NCI-H187 treated with DMSO at 0.1 percent for 48 hours (cell line): ENCODE data around the gene RSAD1.
"Not testable (repeated sequence)": the region's sequence is repeated elsewhere in the genome, so short reads cannot be mapped to it uniquely, and the experiment has no call there.

Experiments used
- DNase-seq: peaks from one replicate; lab custom pipeline; 2025; lab: John Stamatoyannopoulos, UW

RSAD1 gene

DNA sequence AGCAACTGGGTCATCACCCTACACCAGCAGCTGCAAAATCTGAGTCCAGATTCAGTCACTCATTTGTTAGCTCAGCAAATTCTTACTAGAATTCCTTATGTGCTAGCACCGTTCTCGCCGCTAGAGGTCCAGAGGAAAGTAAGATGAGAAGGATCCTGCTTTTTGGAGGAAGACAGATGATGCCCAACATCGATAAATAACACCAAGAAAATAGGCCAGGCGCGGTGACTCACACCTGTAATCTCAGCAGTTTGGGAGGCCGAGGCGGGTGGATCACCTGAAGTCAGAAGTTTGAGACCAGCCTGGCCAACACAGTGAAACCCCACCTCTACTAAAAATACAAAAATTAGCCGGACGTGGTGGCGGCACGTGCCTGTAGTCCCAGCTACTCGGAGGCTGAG, 5.9 kb upstream of the RSAD1 start:
- DNase-seq: not testable (repeated sequence)

DNA sequence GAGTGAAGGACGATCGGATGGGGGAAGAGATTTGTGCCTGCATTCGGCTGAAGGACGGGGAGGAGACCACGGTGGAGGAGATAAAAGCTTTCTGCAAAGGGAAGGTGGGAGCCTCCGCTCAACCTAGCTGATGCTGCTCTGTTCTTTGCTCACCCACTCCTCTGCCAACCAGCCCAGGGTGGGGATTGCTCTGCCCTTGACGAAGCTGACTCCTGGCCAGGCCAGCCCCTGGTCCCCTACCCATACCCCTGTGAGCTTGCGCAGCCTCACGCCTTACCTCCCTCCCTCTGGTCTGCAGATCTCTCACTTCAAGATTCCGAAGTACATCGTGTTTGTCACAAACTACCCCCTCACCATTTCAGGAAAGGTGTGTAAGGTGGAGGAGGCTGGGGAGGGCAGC, 4.8 kb upstream of the RSAD1 start:
- no peak for DNase-seq

- DNase-seq: no peak
These were observed 4.1 kb upstream of the RSAD1 start for GRCh38 chr17:50474523-50474922.

GRCh38 chr17:50475362-50475761, 3.3 kb upstream of the RSAD1 start:
- DNase-seq: no peak

GRCh38 chr17:50475775-50476544, 2.7 kb upstream of the RSAD1 start:
- not testable (repeated sequence) for DNase-seq

DNA sequence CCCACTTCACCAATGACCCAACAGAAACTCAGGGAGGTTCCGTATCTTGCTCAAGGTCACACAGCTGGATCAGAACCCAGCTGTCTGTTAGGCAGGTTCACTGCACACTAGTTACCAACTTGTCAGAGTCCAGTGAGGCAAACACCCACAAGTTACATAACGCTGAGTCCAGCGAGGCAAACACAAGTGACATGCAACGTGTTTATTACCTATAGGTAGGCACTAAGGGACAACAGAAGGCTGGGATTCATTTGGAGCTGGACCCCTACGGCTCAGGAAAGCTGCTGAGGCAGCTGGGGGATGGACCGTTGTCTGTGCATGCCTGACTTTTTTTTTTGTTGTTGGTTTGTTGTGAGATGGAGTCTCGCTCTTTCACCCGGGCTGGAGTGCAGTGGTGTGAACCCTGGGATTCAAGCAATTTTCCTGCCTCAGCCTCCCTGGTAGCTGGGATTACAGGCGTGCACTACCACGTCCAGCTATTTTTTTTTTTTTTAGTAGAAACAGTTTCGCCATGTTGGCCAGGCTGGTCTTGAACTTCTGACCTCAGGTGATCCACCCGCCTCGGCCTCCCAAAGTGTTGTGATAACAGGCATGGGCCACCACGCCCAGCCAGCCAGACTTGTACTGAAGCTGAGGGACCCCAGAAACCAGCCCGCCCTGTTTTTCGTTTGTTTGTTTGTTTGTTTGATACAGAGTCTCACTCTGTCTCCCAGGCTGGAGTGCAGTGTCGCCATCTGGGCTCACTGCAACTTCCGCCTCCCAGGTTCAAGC, 1.9 kb upstream of the RSAD1 start:
- no peak for DNase-seq

GRCh38 chr17:50477976-50478375, 684 bp upstream of the RSAD1 start:
- no peak for DNase-seq

DNA sequence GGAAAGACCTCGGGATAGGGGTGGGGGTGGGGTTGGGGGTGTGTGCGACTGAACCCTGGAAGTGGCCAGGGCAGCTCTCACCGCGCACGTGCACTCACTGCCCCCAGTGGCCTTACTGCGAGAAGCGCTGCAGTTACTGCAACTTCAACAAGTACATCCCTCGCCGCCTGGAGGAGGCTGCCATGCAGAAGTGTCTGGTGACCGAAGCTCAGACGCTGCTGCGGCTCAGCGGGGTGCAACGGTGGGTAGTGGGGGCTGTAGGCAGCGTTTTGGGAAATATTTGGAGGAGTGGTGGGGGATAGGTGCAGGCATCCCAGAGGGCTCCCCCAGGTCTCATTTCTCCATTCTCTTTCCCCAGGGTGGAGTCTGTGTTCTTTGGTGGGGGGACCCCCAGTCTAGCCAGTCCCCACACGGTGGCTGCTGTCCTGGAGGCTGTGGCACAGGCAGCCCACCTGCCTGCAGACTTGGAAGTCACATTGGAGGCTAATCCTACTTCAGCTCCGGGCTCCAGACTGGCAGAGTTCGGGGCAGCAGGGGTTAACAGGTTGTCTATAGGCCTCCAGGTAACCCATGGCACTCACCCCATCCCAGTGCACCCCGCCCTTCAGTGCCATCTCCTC, 972 bp downstream of the RSAD1 start:
- DNase-seq: peak; percentile 19

GRCh38 chr17:50480142-50480764, 1.6 kb downstream of the RSAD1 start:
- no peak for DNase-seq

GRCh38 chr17:50480854-50481490, 2.3 kb downstream of the RSAD1 start:
- DNase-seq: no peak

DNA sequence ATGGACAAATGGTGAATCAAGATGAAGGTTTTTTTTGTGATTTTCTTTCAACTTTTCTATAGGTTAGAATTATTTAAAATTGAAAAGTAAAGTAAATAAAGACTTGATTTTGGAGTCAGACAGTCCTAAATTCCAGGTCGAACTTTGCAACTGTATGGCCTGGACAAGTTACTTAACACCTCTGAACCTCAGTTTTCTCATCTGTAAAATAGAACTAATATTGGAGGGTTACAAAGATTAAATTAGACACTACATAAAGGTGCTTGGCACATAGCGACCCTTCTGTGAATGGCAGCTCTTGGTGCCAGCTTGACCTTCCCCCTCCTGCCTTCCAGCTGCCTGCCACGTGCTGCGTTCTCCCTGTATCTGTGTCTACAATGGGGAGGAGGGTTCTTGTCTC, 3.0 kb downstream of the RSAD1 start:
- DNase-seq: no peak

DNA sequence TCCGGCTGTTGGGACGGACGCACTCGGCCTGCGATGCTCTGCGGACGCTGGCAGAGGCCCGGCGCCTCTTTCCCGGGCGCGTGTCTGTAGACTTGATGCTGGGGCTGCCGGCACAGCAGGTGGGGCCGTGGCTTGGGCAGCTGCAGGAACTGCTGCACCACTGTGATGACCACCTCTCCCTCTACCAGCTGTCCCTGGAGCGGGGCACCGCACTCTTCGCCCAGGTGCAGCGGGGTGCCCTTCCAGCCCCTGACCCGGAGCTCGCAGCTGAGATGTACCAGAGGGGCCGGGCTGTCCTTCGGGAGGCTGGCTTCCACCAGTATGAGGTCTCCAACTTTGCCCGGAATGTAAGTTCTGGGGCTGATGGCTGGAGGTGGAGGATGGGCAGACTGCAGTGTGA, 3.5 kb downstream of the RSAD1 start:
- DNase-seq: no peak

GRCh38 chr17:50482516-50482915, 3.9 kb downstream of the RSAD1 start:
- no peak for DNase-seq

DNA sequence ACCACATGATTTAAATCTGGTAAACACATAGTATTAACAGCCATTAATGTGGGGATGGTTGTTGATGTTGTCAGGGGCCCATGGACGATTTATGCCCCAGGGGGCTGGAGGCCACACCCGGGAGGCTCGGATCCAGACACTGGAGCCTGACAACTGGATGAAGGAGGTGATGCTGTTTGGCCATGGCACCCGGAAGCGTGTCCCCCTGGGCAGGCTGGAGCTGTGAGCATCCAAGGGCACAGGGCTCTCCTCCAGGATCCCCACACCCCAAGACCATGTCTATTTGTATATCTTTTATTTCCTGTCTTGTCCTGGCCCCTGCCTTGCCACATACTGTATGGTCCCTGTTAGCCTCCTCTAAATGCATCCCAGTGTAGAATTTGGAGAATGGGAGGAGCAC, 4.6 kb downstream of the RSAD1 start:
- no peak for DNase-seq

DNA sequence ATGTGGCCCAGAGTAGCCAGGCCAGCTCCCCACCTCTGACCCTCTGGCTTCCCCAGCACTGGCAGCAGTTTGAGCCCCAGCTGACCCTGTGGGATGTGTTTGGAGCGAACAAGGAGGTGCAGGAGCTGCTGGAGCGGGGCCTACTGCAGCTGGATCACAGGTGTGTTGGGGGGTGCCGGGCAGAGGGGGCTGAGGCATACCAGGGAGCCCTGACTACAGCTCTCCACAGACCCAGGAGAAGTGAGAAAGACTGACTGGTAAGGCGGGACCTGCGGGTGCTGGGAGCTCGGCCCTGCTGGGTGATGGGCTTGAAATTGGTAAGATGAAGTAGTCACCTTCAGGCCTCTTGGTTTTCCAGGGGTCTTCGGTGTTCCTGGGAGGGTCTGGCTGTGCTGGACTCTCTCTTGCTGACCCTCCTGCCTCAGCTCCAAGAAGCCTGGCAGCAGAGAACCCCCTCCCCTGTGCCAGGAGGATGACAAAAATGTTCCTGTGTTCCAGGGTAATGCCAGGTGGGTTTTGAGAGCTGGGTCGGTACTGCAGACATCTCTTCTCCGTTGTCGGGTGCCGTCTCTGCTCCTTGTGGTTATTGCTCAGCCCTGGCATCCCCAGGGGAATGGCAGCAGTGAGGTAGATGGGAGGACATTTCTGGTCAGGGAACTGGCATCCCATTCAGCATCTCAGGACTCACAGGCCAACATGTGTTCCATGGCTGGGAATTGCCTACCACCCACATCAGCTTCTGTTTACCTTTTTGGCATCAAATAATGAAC, 5.9 kb downstream of the RSAD1 start:
- no peak for DNase-seq

DNA sequence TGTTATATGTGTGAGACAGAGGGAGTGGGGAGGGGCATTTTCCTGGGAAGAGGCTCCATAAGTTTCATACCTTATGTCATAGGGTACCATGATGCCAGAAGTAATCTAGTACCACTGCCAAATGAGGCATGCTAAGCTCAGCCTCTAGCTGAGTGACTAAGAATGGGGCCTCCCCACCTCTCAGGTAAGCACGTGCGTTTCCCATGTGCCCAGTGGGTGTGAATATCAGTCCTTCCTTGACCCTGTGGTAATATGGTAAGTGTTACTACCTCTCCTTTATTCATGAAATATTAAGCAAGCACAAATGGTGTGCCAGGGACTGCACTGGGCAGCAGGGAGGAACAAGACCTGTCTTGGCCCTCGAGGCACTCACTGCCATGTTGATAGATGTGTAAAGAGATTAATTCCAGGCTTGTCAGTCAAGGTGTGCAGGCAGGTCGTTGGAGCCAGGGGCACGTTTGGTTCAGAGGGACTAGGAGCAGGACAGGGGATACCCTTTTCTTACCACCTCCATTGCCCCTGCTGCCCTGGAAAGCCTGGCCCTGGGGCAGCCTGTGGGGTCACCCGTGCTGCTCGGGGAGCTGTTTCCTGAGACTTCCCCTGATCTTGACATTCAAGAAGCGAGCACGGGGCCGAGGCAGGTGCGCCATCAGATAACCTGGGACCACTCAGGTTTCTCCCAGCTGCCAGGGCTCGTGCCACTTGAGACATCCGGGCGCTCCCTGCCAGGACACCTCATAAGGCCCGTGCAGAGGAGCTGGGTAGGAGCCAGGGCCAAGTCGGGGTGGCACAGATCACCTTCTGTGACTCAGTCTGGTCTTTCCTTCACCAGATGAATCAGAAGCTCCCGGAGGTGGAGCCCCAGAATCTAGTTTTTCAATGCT, 8.8 kb downstream of the RSAD1 start:
- no peak for DNase-seq

GRCh38 chr17:50488880-50489279, 10.2 kb downstream of the RSAD1 start:
- no peak for DNase-seq

DNA sequence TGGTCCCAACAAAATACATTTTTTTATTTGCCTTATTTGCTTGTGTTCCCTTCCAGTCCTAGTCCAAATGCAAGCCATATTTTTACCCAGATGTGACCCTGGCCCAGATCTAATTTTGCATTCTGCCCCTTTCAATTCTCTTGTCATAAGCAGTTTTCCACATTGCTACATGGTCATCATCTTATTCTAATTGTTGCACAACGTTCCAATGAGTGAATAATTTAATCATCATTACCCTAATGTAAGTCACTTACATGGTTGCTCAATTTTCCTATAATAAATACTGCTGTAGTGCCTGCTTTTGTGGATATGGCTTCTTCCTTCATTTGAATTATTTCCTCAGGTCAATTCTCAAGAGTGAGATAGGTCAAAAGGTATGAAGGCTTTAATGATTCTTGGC, 12.8 kb downstream of the RSAD1 start:
- no peak for DNase-seq

GRCh38 chr17:50492214-50492613, 13.6 kb downstream of the RSAD1 start:
- DNase-seq: no peak

DNA sequence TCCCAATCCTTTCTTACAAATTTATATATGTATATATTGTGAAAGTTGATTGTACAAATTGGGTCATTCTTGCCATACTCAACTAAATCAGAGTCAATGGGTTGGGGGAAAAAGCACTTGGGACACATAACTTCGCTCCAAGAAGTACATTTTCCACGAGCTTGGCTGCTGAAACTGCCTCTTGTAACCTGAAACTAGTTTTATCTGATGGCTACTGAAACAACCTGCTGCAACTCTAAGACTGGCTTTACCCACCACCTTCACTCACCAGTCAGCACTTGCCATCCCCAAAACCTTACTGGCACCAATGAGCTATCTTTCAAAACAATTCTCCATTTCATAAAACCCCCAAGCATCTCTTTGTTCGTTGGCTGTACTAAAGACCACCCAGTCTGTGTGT, 15.1 kb downstream of the RSAD1 start:
- DNase-seq: no peak
